DND-41 (cell line): ENCODE results near the gene MTARC2.

Source experiments
- ATAC-seq: fragments of 200-7000 bp; cut with Tn5 transposase; 3 replicates; pipeline ENCODE4 v1.9.1; 2021; ENCODE audit warnings: low read depth; ENCODE audit not compliant: insufficient read depth
- DNase-seq: peaks from one replicate; pipeline ENCODE4 v3.0.0-alpha.2; 2020
- H2AFZ ChIP-seq: 2 replicates; pipeline ENCODE4 v1.6.0; 2012; ENCODE audit warnings: low read depth, low read length
- H3K27ac ChIP-seq: 2 replicates; pipeline ENCODE4 v1.5.1; 2012; ENCODE audit warnings: low read length, inconsistent platforms
- H3K27me3 ChIP-seq: fragments of 200-600 bp; sonication (generic); 2 replicates; pipeline ENCODE4 v1.6.0; 2012; ENCODE audit warnings: low read length, mild to moderate bottlenecking, inconsistent platforms; ENCODE audit not compliant: insufficient read depth, poor library complexity
- H3K36me3 ChIP-seq: 2 replicates; pipeline ENCODE4 v1.5.1; 2012; ENCODE audit warnings: low read length, inconsistent platforms; ENCODE audit not compliant: insufficient read depth
- H3K4me1 ChIP-seq: 2 replicates; pipeline ENCODE4 v1.5.1; 2012; ENCODE audit warnings: mild to moderate bottlenecking, low read length; ENCODE audit not compliant: insufficient read depth
- H3K4me2 ChIP-seq: 2 replicates; pipeline ENCODE4 v1.6.0; 2012; ENCODE audit warnings: mild to moderate bottlenecking, moderate library complexity, low read length, inconsistent platforms; ENCODE audit not compliant: insufficient read depth
- H3K4me3 ChIP-seq, 2 experiments: fragments of 200-600 bp in 1 of 2; shearing (Covaris generic) in 1 of 2; 2 replicates each; pipeline ENCODE4 v1.5.1; 2012 to 2016; ENCODE audit warnings: inconsistent platforms in 2 of 2, low read length in 2 of 2, mild to moderate bottlenecking in 2 of 2, low read depth in 1 of 2, moderate library complexity in 1 of 2
- H3K79me2 ChIP-seq: 2 replicates; pipeline ENCODE4 v1.6.0; 2012; ENCODE audit warnings: low read length, inconsistent platforms; ENCODE audit not compliant: insufficient read depth
- H3K9ac ChIP-seq: 2 replicates; pipeline ENCODE4 v1.6.0; 2012; ENCODE audit warnings: low read depth, mild to moderate bottlenecking, inconsistent platforms, low read length, moderate library complexity
- H3K9me3 ChIP-seq: 2 replicates; pipeline ENCODE4 v1.5.1; 2012; ENCODE audit warnings: low read length, moderate library complexity, mild to moderate bottlenecking, inconsistent platforms; ENCODE audit not compliant: insufficient read depth, severe bottlenecking
- H4K20me1 ChIP-seq: 2 replicates; pipeline ENCODE4 v1.6.0; 2012; ENCODE audit warnings: low read length; ENCODE audit not compliant: insufficient read depth
- CTCF ChIP-seq: IDR thresholded peaks from 2 replicates; pipeline ENCODE4 v1.5.1; 2012; ENCODE audit warnings: borderline replicate concordance, low read length, moderate library complexity, mild to moderate bottlenecking; ENCODE audit not compliant: poor library complexity, severe bottlenecking; ENCODE audit errors: extremely low read depth
- EZH2 ChIP-seq: IDR thresholded peaks from 3 replicates; pipeline ENCODE4 v1.6.1; 2012; ENCODE audit warnings: borderline replicate concordance, low read depth, mild to moderate bottlenecking, moderate library complexity, low read length, inconsistent platforms; ENCODE audit not compliant: severe bottlenecking

MTARC2 gene

GRCh38 chr1:220768126-220768601 is 20.0 kb downstream of the MTARC2 start:
- Histone ChIP-seq H3K4me2 (no peak overlapping the region), H3K4me1 (no peaks in the 10 kb centered on the region), H3K27ac (no peak overlapping the region), H3K27me3 (no peaks in the 10 kb centered on the region), H3K9ac (no peak overlapping the region), H3K79me2 (no peaks in the 10 kb centered on the region), H3K36me3 (no peaks in the 10 kb centered on the region), H4K20me1 (no peaks in the 10 kb centered on the region), H3K9me3 (no peaks in the 10 kb centered on the region), H2AFZ (no peak overlapping the region), H3K4me3 (no peak overlapping the region)
- DNase-seq (no peak), ATAC-seq (no peak)
- TF ChIP-seq CTCF: no peak
- TF ChIP-seq EZH2: no peak

GRCh38 chr1:220769205-220769604 is 21.1 kb downstream of the MTARC2 start:
- Histone ChIP-seq H3K4me2 (no peak overlapping the region), H3K36me3 (no peaks in the 10 kb centered on the region), H3K79me2 (no peaks in the 10 kb centered on the region), H3K4me1 (no peaks in the 10 kb centered on the region), H3K27me3 (no peaks in the 10 kb centered on the region), H3K9ac (no peak overlapping the region), H3K4me3 (no peak overlapping the region), H3K27ac (no peak overlapping the region), H2AFZ (no peak overlapping the region), H3K9me3 (no peaks in the 10 kb centered on the region), H4K20me1 (no peaks in the 10 kb centered on the region)
- ATAC-seq: no peak
- TF ChIP-seq CTCF (no peak), EZH2 (no peak)
- DNase-seq: no peak

GRCh38 chr1:220770245-220770913 is 22.3 kb downstream of the MTARC2 start:
- H3K4me2 ChIP-seq: no peak overlapping the region
- H2AFZ ChIP-seq: no peak overlapping the region
- H3K79me2 ChIP-seq: no peaks in the 10 kb centered on the region
- DNase-seq (no peak), ATAC-seq (no peak)
- H4K20me1 ChIP-seq: no peaks in the 10 kb centered on the region
- no peak overlapping the region for H3K27ac ChIP-seq
- H3K36me3 ChIP-seq: no peaks in the 10 kb centered on the region
- H3K4me1 ChIP-seq: no peaks in the 10 kb centered on the region
- TF ChIP-seq CTCF (no peak), EZH2 (no peak)
- H3K4me3 ChIP-seq: no peak overlapping the region
- H3K9ac ChIP-seq: no peak overlapping the region
- H3K9me3 ChIP-seq: no peaks in the 10 kb centered on the region
- no peaks in the 10 kb centered on the region for H3K27me3 ChIP-seq
